ENCODE results near the gene ACSM2B. TPM values are rescaled to one million over a fixed set of nuclear protein-coding genes. Genes with fewer than 3 reads are reported as not detected.
"Not testable (repeated sequence)": the region's sequence is repeated elsewhere in the genome, so short reads cannot be mapped to it uniquely, and the experiment has no call there.

Gene ACSM2B
- polyA plus RNA-seq, 2 of the 4 experiments (the other 2 are of a cell fraction): not detected

DNA sequence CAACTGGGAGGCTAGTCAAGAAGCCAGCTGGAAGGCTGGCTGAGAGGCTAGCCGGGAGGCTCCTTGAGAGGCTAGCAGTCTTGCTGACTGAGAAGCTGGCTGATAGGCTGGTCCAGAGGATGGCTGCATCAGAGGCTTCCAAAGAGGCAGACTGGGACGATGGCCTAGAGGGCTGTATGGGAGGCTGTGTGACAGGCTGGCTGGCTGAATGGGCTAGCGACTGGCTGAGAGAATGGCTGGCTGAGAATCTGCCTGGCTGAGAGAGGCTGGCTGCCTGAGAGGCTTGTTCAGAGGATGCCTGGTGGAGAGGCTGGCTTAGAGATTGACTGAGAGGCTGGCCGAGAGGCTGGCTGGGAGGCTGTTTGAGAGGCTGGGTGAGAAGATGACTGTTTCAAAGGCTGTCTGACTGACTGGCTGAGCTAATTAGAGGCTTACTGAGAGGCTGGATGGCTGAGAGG is 34.8 kb upstream of the ACSM2B start:
- TF ChIP-seq RARB (CRISPR knock-in tag; IDR thresholded peaks at IDR 0.05): no peak
- no peak for TF ChIP-seq CHD4 (IDR thresholded peaks at IDR 0.05; ENCODE audit: borderline replicate concordance)
- no peak for TF ChIP-seq NFE2L2 (conservative IDR thresholded peaks at IDR 0.05; ENCODE audit: low read length)
- TF ChIP-seq HOXA7 (CRISPR knock-in tag; IDR thresholded peaks at IDR 0.05): no peak
- no peak for ATAC-seq
- H3K4me2 ChIP-seq: no peak overlapping the region
- POLR2A ChIA-PET: no interaction called here
- no peaks in the 10 kb centered on the region for H3K4me1 ChIP-seq
- no peak for FAIRE-seq
- no peak overlapping the region for H3K4me3 ChIP-seq
- H3K9me3 ChIP-seq: no peaks in the 10 kb centered on the region
- 0% methylated on average over 4 of the region's 4 CpGs for WGBS (ENCODE audit: missing lambda C conversion rate)
- no peak overlapping the region for H3K27ac ChIP-seq
- CTCF ChIA-PET: no interaction called here
- DNase-seq (ENCODE audit: low read depth in 1 of 2, low spot score in 1 of 2): no peak

DNA sequence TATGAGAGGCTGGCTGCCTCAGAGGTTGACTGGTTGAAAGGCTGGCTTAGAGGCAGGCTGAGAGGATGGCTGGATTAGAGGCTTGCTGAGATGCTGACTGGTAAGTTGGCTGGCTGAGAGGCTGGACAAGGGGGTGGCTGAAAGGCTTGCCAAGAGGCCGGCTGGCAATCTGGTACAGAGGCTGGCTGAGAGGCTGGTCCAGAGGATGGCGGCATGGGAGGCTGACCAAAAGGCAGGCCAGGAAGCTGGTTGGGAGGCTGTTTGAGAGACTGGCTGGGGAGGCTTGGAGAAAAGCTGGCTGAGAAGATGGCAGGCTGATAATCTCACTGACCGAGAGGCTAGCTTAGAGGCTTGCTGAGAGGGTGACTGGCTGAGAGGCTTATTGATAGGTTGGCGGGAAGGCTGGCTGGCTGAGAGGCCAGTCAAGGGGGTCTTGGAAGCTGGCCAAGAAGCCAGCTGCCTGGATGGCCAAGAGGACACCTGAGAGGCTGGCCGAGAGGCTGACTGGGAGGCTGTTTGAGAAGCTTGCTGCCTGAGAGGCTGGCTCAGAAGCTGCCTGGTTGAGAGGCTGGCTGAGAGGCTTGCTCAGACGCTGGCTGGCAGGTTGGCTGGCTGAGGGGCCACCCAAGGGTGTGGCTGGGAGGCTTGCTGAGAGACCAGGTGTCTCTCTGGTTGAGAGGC is 34.2 kb upstream of the ACSM2B start:
- POLR2A ChIA-PET: no interaction called here
- no peaks in the 10 kb centered on the region for H3K4me1 ChIP-seq
- no peak overlapping the region for H3K4me2 ChIP-seq
- no peak for FAIRE-seq
- no peaks in the 10 kb centered on the region for H3K9me3 ChIP-seq
- no peak overlapping the region for H3K4me3 ChIP-seq
- no peak overlapping the region for H3K27ac ChIP-seq
- no peak for DNase-seq (ENCODE audit: low read depth in 1 of 2, low spot score in 1 of 2)
- CTCF ChIA-PET: no interaction called here
- no peak for ATAC-seq
- 19% methylated on average over 6 of the region's 6 CpGs for WGBS (ENCODE audit: missing lambda C conversion rate)
- TF ChIP-seq HEYL (CRISPR knock-in tag; IDR thresholded peaks at IDR 0.05): no peak
- TF ChIP-seq ZFP36 (IDR thresholded peaks at IDR 0.05; ENCODE audit: borderline replicate concordance, partially characterized antibody): no peak
- TF ChIP-seq HOXA7 (CRISPR knock-in tag; IDR thresholded peaks at IDR 0.05): no peak
- no peak for TF ChIP-seq TP53 (CRISPR knock-in tag; IDR thresholded peaks at IDR 0.05)
- no peak for TF ChIP-seq MAZ (IDR thresholded peaks at IDR 0.05; ENCODE audit: borderline replicate concordance, low read depth, low read length)
- TF ChIP-seq, protein P1, sequence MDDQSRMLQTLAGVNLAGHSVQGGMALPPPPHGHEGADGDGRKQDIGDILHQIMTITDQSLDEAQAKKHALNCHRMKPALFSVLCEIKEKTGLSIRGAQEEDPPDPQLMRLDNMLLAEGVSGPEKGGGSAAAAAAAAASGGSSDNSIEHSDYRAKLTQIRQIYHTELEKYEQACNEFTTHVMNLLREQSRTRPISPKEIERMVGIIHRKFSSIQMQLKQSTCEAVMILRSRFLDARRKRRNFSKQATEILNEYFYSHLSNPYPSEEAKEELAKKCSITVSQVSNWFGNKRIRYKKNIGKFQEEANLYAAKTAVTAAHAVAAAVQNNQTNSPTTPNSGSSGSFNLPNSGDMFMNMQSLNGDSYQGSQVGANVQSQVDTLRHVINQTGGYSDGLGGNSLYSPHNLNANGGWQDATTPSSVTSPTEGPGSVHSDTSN (IDR thresholded peaks at IDR 0.05): no peak
- TF ChIP-seq RAD21 (conservative IDR thresholded peaks at IDR 0.05 in 1 of 2, IDR thresholded peaks at IDR 0.05 in 1 of 2): no peak

DNA sequence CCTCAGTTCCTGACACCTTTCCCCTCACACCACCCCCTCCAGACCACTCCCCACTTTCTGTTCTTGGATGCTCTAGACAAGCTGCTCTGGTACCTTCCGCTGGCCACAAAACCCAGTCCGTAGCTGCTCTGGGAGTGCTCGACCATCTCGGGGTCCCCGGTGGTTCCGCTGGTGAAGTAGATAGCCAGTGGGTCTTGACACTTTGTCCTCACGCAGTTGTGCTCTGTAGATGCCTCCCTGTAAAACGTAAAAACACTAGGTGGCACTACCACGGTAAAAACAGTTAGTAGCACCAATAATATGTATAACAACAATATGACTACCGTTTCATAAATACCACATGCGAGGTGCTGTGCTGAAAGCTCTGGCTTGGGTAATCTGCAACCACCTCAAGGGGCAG is 26.0 kb upstream of the ACSM2B start:
- H3K4me3 ChIP-seq, H3K9me3 ChIP-seq, H3K4me2 ChIP-seq, FAIRE-seq, H3K27ac ChIP-seq, H3K4me1 ChIP-seq, POLR2A ChIA-PET: not testable (repeated sequence)
- ATAC-seq: peak in 1 of 2 experiments; percentile 66; a peak in 2 of 6 replicates
- TF ChIP-seq RAD21 (conservative IDR thresholded peaks at IDR 0.05 in 1 of 2, IDR thresholded peaks at IDR 0.05 in 1 of 2): peak; percentile 15 to 30; a peak in 2 of 5 replicates
- TF ChIP-seq, protein P2, sequence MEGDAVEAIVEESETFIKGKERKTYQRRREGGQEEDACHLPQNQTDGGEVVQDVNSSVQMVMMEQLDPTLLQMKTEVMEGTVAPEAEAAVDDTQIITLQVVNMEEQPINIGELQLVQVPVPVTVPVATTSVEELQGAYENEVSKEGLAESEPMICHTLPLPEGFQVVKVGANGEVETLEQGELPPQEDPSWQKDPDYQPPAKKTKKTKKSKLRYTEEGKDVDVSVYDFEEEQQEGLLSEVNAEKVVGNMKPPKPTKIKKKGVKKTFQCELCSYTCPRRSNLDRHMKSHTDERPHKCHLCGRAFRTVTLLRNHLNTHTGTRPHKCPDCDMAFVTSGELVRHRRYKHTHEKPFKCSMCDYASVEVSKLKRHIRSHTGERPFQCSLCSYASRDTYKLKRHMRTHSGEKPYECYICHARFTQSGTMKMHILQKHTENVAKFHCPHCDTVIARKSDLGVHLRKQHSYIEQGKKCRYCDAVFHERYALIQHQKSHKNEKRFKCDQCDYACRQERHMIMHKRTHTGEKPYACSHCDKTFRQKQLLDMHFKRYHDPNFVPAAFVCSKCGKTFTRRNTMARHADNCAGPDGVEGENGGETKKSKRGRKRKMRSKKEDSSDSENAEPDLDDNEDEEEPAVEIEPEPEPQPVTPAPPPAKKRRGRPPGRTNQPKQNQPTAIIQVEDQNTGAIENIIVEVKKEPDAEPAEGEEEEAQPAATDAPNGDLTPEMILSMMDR (IDR thresholded peaks at IDR 0.05): peak; percentile 19; the same call in 1 of the 3 replicates
- DNase-seq (ENCODE audit: low read depth in 1 of 2, low spot score in 1 of 2): peak in 1 of 2 experiments; percentile 26
- CTCF ChIA-PET: interaction anchor here (1.7 kb wide), 1 partner anchor 14 kb away, joined by 3 read pairs; no protein-coding TSS in a partner anchor
- 14% methylated on average over 8 of the region's 11 CpGs for WGBS (ENCODE audit: missing lambda C conversion rate)

DNA sequence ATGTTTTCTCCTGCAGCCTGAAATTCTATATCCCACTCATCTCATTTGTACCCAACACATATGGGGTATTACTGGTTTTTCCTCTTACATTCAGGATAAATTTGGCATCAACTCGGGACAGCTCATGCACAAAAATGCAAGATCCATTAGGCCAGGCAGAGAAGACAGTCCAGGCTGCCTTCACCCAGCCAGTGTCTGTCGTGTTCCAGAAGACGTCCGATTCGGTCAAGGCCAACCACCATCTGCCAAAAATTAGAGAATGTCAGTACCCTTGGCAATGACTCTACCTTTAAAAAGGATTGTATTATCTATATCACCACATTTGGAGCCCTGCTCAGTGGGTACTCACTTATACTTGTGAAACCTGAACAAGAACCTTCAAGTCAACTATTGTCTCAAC is 23.3 kb upstream of the ACSM2B start:
- POLR2A ChIA-PET; H3K27ac ChIP-seq; H3K4me3 ChIP-seq; H3K4me1 ChIP-seq; DNase-seq (ENCODE audit: low read depth in 1 of 2, low spot score in 1 of 2); FAIRE-seq; CTCF ChIA-PET; H3K4me2 ChIP-seq; ATAC-seq; H3K9me3 ChIP-seq: not testable (repeated sequence)
- WGBS (ENCODE audit: missing lambda C conversion rate): 3% methylated on average over 5 of the region's 5 CpGs

Data from A549 (cell line).